NCI-H82 treated with DMSO at 0.1 percent for 48 hours (cell line): Measurements from ENCODE around the gene DALRD3.

Experiments used
- DNase-seq: peaks from one replicate; lab custom pipeline; 2025; ENCODE audit not compliant: unreplicated experiment; lab: John Stamatoyannopoulos, UW

DALRD3 gene

DNA sequence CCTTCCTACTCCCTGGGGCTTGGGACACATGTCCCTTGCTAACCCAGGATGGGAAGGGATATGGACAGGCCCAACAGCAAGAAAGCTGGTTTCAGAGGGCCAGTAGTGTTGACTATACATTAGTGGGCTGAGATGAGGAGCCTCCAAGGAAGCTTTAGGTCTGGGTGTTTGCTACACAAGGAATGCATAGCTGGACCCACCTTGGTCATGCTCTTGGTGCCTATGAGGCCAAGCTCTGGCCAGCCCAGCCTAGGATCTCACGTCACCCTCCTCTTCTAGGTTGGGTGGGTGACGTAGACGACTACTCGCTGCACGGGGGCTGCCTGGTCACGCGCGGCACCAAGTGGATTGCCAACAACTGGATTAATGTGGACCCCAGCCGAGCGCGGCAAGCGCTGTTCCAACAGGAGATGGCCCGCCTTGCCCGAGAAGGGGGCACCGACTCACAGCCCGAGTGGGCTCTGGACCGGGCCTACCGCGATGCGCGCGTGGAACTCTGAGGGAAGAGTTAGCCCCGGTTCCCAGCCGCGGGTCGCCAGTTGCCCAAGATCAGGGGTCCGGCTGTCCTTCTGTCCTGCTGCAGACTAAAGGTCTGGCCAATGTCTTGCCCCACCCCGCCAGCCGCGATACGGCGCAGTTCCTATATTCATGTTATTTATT, 11.8 kb downstream of the DALRD3 start:
- no peak for DNase-seq

DNA sequence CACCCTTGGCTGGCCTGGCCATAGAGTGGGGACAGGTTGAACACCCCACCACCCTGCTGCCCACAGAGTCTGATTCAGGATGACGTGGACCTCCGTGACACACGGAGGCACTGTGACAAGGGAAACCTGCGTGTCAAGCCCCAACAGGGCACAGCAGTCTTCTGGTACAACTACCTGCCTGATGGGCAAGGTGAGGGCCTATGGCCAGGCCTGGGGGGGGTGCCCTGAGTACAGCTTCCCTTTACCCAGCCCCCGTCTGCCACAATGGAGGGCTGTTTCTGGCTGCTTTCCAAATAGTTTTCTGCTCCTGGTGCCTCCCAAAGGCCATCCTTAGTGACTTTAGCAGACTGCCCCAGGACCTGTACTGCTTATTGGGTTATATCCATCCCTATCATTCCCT, 12.4 kb downstream of the DALRD3 start:
- DNase-seq = no peak

DNA sequence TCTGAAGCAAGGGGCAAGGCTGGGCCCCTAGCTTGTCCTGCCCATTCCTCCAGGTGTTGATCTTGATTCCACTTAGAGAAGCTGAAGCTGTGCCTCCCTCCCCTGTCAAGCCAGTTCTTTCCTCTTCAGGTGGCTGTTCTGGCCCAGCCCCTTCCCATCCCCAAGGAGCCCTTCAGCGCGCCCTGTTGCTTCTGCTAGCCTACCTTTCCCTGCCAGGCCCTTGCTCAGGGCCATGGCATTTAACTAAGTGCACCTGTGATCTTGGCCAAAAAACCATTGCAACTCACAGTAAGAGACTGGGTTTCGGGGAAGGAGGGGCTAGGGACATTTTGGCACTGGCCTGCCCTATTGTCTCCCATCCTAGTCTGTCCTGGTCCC, 13.1 kb downstream of the DALRD3 start:
- DNase-seq = no peak

DNA sequence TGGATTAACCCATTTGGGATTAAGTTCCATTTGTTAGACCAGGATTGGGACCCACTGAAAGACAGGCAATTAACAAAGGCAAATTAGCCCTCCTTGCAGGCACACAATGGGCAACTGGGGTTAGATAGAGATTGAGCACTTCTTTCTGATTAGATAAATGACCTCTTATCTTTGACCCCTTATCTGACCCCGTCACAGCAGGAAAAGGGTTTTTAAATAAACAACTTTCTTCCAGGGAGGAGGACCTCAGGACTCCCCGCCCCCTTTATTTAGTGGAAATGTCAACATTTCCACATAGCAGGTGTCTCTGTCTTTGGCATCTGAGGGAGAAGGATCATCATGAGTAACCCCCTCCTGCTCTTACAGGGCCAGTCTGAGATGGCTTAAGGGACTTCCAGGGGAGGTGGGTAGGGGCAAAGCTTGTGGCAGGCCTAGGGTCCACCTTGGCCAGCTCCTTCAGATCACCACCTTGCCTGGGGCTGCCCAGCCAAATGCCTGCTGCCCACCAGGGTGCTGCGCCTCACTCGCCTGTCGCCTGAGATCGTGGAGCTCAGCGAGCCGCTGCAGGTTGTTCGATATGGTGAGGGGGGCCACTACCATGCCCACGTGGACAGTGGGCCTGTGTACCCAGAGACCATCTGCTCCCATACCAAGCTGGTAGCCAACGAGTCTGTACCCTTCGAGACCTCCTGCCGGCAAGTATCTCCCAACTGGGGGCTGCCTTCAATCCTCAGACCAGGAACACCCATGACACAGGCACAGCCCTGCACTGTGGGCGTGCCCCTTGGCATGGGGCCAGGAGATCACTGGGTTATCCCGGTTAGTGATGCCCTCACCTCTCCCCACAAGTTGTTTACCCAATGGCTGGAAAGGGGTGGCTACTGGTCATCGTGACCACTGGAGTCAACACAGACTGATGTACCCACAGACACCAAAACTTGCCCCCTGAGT, 13.8 kb downstream of the DALRD3 start:
- no peak for DNase-seq

DNA sequence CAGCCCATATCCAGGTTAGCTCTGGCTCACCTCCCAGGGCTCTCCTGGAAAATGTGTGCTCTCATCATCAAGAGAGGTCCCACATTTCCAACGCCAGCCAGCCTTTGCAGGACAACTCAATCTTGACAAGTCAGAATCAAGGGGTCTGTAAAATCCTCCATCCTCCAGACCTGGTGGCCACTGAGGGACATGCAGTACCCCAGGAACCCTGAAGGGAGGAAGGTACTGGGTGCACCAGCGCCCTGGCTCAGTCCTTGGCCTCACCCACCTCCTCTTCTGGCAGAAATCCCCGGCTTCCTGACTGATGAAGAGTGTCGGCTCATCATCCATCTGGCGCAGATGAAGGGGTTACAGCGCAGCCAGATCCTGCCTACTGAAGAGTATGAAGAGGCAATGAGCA, 17.2 kb downstream of the DALRD3 start:
- no peak for DNase-seq

DNA sequence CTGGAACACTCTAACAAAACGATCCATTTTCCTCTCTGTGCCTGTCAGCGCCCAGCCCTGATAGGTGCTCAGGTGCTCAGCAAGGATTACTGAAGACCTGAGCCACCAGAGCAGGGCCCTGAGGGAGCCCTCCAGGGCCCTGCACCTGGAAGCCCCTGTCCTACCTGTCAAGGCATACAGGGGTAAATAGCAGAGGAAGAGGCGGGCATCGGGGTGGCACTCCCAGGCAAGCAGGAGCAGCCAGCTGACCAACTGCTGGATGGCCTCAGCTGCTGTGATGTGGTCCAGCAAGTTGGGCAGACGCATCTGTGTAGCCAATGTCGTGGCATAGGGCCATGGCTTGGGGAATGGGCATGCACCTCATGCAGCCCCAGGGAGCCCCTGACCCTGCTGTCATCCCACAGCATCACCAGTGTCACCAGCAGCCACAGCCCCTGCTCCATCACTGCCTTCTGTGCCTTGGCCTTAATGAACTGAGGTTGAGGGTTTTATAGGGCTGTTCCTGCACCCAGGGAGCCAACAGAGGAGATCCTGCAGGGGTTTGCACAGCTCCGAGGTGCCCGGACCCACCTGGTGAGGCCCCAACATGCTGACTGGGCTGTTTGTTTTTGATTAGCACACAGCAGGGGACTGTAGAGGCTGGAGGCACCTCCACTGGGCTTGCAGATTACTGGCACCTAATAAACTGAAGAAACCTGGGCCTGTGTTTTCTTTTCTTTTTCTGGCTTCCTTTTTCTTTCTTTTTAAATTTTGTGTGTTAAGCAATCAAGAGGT, 19.1 kb downstream of the DALRD3 start:
- no peak for DNase-seq

DNA sequence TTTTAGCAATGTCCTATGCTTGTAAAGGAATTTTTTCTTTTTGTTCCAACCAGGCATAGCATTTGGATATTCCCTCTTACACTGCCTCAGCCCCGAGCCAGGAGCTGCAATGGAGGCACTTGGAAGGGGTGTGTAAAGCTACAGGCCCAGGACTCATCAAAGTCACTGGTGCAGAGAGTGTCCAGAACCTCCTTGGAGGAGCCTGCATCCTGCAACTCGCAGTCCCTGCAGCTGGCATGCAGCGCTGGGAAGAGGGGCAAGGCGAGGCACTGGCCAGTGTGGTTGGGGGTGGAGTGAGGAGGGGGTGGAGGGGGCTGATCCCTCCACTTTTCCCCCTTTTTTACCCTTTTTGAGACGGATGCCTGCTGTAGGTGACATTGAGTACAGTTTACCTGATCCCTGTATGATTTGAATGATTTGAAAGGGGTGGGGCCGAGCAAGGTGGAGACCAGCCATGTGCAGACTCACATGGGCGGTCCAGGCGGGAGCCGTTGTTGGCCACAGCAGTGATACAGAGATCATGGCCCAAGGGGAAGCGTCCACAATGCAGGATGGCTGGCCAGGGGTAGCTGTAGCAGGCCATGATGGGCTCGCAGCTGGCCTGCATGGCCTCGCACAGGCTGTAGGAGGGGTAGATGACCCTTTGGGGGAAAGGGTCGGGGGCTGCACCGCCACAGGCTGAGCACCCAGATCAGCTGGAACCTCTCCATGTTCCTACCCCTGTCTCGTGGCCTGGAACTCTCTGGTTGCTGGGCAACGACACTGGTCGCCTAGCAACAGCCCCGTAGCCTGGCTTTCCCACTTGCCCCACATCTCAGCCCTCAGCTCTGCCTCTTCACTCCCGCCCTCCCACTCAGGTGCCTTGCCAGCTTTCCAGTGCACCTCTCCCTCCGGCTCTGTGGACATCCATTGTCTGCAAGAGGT, 20.4 kb downstream of the DALRD3 start:
- DNase-seq = no peak

DNA sequence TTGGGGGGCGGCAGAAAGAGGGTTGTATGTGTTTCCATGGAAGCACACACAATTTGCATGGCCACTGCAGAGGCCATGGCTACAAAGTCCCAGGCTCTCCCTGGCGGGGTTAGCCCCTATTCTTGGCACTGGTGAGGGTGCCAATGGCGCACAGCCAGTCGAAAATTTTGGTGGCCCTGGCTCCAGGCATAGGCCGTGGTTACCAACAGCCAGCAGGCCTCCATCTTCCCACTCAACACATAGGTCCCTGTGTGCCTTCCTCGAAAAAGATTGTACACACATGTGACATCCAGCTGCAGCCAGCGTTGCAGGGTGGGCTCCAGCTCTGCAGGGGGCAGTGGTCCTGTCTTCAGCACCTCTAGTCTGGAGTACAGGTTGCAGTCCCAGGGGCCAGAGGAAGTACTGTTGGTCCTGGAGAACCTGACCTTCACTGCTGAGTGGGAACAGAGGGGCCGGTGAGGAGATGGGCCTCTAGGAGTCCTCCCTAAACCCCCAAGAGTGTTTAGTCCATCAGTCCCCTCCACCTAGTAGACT, 21.2 kb downstream of the DALRD3 start:
- no peak for DNase-seq

DNA sequence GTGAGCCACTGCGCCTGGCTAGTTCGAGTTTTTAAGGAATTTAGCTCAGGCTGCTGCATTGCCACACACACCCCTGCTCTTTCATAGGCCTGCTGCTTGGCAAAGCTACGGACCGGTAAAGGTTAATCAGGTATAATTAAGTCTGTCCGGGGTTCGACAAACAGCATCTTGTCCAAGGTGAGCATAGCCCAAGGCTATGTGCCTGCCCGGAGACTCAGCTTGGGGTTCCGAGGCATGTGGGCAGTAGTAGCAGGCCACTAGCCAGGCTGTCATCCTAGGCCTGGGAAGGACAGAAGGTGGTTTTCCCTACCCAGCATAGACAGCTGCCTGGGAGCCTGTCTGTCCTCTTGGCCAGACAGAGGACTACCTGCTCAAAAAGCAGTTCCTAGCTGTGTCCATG, 21.7 kb downstream of the DALRD3 start:
- DNase-seq = no peak

DNA sequence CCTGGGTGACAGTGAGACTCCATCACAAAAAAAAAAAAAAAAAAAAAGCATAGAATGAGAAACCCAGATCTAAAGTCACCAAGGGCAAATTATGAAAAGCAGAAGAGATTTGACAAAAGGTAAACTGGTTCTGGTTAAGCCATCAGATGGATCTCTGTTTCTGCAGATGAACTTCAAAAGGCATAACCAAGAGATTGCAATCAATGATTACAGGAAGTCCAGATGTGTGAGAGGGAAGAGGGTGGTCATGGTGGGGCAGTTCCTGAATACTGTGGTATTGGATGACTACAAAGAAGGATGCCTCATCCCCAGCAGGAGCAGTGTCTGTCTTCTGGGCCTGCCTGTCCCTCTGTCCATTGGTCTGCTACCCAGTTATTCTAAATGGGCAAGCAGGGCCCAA, 24.5 kb downstream of the DALRD3 start:
- DNase-seq = no peak

DNA sequence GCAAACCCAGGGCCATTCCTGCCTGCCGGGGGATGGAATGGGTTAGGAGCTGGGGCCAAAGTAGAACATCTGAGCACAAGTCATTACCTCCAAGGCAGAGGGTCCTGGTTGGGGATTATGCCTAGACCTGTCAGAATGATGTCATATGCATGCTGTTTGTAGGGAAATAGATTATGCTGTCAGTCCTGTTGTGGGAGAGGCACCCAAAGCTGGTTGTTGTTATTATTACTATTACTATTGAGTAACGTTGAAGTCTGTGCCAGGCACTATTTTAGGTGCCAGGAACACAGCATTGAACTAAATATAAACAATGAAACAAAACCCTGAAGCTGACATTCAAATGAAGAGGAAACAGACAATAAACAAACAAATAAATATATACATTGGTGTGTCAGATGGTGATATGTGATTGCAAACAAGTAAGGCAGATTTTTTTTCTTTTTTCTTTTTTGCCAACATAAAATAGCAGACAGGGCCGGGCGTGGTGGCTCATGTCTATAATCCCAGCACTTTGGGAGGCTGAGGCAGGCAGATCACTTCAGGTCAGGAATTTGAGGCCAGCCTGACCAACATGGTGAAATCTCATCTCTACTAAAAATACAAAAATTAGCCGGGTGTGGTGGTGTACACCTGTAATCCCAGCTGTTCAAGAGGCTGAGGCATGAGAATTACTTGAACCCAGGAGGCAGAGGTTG, 26.4 kb downstream of the DALRD3 start:
- no peak for DNase-seq

DNA sequence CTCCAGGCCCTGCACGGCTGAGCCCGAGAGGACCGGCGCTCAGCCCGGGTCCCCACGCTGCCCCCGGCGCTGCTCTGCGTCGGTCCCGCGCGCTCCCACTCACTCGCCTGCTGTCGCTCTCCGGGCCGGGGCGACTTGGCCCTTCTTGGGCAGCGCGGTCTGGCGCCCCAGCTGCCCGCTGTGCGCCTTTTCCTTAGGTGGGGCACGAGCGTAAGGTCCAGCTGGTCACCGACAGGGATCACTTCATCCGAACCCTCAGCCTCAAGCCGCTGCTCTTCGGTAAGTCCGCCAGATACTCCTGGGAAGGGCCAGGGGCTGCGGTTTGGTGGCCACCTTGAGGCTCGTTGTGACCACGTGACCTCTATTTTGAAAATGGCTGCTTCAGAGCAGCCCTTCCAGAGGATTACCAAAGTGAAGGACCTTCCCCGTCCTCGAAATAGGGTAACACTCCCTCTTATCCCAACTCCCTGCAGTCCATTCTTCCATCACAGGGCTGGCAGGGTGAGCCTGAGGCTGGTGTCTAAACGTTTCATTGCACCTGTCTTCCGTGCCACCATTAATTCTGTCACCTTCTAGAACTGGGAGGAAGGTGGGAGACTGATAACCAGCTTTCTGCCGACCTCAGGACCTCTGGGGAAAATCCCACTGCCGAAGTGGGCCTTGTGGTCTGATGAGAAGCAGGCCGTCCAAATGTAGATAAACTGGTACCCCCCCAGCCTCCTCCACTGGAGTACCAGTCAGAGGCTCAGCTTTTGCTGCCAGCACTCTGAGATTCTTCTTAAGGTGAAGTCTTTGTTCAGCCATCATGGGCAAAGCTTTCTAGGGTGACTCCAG, 27.5 kb downstream of the DALRD3 start:
- no peak for DNase-seq

DNA sequence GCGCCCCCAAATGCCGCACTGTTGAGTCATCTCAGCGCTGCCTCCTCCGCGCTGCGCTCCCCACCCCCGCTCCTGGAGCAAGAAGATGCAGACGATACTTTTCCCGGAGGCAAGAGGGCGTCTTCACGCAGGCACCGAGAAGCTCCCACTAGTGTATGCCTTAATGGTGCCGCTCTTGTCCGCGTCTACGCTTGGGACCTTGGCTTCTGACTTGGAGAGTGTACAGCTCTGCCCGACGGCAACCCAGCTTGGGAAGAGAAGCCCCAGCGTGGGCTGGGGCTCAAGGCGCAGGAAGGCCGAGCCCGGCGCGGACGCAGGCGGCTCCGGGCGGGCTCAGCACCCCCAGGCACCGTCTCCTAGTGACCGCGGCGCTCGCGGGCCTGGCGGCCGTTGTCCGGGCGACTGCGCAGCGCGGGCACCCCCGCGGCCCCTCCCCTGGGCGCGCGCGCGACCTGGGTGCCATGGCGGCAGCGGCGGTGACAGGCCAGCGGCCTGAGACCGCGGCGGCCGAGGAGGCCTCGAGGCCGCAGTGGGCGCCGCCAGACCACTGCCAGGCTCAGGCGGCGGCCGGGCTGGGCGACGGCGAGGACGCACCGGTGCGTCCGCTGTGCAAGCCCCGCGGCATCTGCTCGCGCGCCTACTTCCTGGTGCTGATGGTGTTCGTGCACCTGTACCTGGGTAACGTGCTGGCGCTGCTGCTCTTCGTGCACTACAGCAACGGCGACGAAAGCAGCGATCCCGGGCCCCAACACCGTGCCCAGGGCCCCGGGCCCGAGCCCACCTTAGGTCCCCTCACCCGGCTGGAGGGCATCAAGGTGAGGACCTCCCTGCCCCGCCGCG, 28.4 kb downstream of the DALRD3 start, which contains the start of gene P4HTM:
Gene P4HTM (plus strand): TSS at position 446 of the 840 bp plus-strand sequence. CDS start 16 bp downstream, at position 462.
- DNase-seq = peak; percentile 5

DNA sequence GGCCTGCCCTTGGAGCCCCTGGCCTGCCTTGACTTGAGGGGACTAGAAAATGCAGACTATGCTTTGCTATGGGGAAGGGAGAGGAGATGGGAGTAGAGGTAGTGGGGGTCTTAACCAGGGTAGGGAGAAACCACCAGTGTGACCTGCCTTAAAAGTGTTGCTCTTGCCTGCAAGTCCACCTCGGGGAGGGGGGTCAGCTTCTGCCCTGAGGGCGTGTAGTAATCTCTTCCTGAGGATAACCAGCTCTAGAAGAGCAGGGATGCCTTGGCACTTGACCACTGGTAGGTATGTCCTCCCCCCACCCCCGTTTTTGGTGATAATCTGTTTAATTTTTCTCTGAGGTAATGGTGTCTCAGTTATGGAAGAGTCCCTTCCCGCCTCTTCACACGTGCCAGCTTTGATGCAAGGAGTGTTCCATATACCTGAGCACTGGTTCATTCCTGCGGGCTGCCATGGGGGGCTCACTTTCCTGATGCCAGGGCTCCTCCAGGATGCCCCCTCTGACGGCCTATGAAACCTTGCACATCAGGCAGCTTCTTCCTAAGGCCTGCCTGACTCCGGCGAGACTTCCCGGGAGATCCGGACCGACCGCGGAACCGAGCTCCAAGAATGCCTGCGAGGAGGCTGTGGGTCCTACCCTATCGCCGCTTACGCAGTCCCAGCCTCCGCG, 29.1 kb downstream of the DALRD3 start:
- DNase-seq = no peak

DNA sequence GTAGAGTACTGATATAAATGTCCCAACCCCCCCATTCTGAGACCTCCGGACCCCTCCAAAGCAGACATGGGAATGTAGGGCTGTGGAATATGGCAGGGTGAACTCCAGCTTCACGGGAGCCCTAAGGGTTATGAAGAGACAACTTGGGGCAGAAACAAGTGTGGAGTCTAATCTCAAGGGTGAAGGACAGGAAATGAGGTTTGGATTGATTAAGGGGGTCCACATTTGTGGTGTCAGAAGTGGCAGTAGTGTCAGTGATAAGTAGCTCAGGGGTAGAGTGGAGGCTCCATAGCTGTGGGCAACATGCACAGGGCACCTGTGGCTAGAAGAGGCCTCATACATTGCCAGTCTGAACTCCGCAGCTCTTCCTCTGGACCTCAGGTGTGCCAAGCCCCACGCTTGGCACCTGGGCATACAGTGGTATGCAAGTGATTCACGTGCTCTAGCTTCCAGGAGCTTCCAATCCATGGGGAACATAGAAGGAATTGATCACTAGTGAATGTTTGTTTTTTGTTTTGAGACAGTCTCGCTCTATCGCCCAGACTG, 32.5 kb downstream of the DALRD3 start:
- DNase-seq = no peak

DNA sequence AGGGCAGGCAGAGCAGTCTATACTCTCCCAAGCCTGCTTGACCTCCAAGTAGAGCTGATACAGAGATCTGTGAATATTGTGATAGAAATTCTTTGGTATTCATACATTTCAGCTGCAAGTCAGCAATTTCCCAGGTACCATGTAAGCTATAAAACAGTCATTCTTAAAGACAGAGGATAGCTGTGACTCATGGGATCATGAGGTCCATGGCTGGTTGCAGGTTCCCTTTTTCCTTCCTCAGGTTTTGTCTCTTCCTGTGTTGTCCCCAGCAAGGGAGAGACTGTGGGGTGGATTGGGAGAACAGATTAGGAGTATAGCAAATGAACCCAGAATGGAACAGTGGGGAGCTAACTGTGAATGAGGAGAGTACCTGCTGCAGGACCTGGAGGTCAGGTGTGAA, 33.7 kb downstream of the DALRD3 start:
- no peak for DNase-seq

DNA sequence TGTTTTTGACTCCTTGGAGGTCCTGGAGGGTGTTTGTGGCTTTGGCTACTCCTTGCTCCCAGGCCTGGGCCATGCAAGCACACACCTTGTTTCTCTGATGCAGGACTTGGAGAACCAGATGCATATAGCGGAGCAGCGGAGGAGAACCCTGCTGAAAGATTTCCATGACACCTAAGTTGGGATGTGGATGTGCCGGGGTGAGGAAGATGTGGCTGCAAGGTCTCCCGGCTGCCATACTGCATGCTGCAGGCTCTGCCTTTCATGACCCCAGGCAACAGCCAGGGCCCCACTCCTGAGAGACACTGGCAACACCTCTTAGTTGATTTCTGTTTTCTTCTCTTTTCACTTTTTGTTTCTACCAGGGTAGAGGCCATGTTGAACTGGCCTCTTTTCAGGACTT, 35.3 kb downstream of the DALRD3 start:
- DNase-seq = no peak
